CD4-positive, alpha-beta memory T cell (primary cell): Measurements from ENCODE around the gene ABCA2. TPM values are rescaled to one million over a fixed set of nuclear protein-coding genes. Genes with fewer than 3 reads are reported as not detected.

Experiments
- CTCF ChIA-PET: fragments of 350-600 bp; sonication (Branson Sonifier 250); formaldehyde crosslinking; loops from one replicate; lab custom pipeline; 2021; ENCODE audit warnings: inconsistent platforms; ENCODE audit not compliant: partially characterized antibody; lab: Charles Lee
- POLR2A ChIA-PET: fragments of 350-600 bp; sonication (Branson Sonifier 250); formaldehyde crosslinking; loops from one replicate; lab custom pipeline; 2021; ENCODE audit not compliant: partially characterized antibody; lab: Charles Lee
- DNase-seq, 5 donors: peaks; one replicate each; pipeline versions ENCODE4 v3.0.0 to v3.0.0-alpha.2; 2020 to 2022; ENCODE audit warnings: mixed read lengths in 1 of 5
- H3K27ac ChIP-seq: one replicate; pipeline ENCODE4 v1.7.0; 2013; ENCODE audit warnings: low read depth, low read length
- H3K27me3 ChIP-seq: 2 replicates; pipeline ENCODE4 v1.7.0; 2013; ENCODE audit warnings: mild to moderate bottlenecking, low read length, moderate library complexity; ENCODE audit not compliant: insufficient read depth
- H3K36me3 ChIP-seq: 2 replicates; pipeline ENCODE4 v1.7.0; 2013; ENCODE audit warnings: mild to moderate bottlenecking, low read length, moderate library complexity; ENCODE audit not compliant: insufficient read depth
- H3K4me1 ChIP-seq: 2 replicates; pipeline ENCODE4 v1.7.0; 2013; ENCODE audit warnings: mild to moderate bottlenecking, low read length, moderate library complexity; ENCODE audit not compliant: insufficient read depth
- H3K4me3 ChIP-seq, 2 donors: one replicate each; pipeline ENCODE4 v1.7.0; 2013; ENCODE audit warnings: low read length in 2 of 2, mild to moderate bottlenecking in 1 of 2
- H3K9me3 ChIP-seq, 2 donors: one replicate each; pipeline ENCODE4 v1.7.0; 2013; ENCODE audit warnings: low read length in 2 of 2, control low read depth in 1 of 2; ENCODE audit not compliant: control insufficient read depth in 1 of 2
- H3K27ac Mint-ChIP-seq, 7 donors: one replicate each; pipeline ENCODE4 v1.8.0; 2020 to 2021; ENCODE audit warnings: mixed read lengths in 7 of 7, mild to moderate bottlenecking in 6 of 7, inconsistent platforms in 3 of 7, moderate library complexity in 3 of 7
- H3K27me3 Mint-ChIP-seq, 2 donors: one replicate each; pipeline ENCODE4 v1.8.0; 2020 to 2021; ENCODE audit warnings: mixed read lengths in 2 of 2
- H3K36me3 Mint-ChIP-seq, 2 donors: one replicate each; pipeline ENCODE4 v1.8.0; 2020 to 2021; ENCODE audit warnings: mixed read lengths in 2 of 2, inconsistent platforms in 1 of 2, mild to moderate bottlenecking in 1 of 2
- H3K4me1 Mint-ChIP-seq, 4 donors: one replicate each; pipeline ENCODE4 v1.8.0; 2020 to 2021; ENCODE audit warnings: mixed read lengths in 4 of 4, mild to moderate bottlenecking in 1 of 4
- H3K4me3 Mint-ChIP-seq, 8 donors: one replicate each; pipeline ENCODE4 v1.8.0; 2020 to 2021; ENCODE audit warnings: mixed read lengths in 8 of 8, mild to moderate bottlenecking in 7 of 8, moderate library complexity in 6 of 8, inconsistent platforms in 3 of 8
- H3K9me3 Mint-ChIP-seq, 8 donors: one replicate each; pipeline ENCODE4 v1.8.0; 2020 to 2021; ENCODE audit warnings: mixed read lengths in 8 of 8, mild to moderate bottlenecking in 5 of 8, inconsistent platforms in 3 of 8, moderate library complexity in 1 of 8
- intact Hi-C: fragments of 100-400 bp; cut with micrococcal nuclease; formaldehyde crosslinking; loops from one replicate; pipeline ENCODE4 v1.15.1; 2023
- polyA plus RNA-seq, 2 donors: library from polyadenylated mRNA; unstranded; fragments of 300-500 nt; fragmentation: Illumina TruSeq; gene quantifications; one replicate each; pipeline ENCODE4 v1.2.3, GENCODE V29; 2021
- total RNA-seq, 2 experiments: library from RNA; stranded (reverse); gene quantifications; one replicate each; pipeline ENCODE4 v1.2.3, GENCODE V29; 2021

The ABCA2 gene
- total and polyA plus RNA-seq, 4 experiments from 2014 or later = 2.6 to 68.6 (median 37.3) TPM

- peak overlapping the region in 1 of 2 donors; percentile 72 for H3K4me3 ChIP-seq
- ChIA-PET CTCF (interaction anchor here (1.0 to 2.7 kb wide), 9 partner anchors 10 to 252 kb away, joined by 3 to 58 read pairs (median 6); partner anchors contain the start of gene FUT7), POLR2A (interaction anchor here (1.2 to 2.1 kb wide), 3 partner anchors 10 to 52 kb away, joined by 3 to 9 read pairs (median 5); partner anchors contain the start of gene ABCA2)
- H3K27me3 Mint-ChIP-seq = peaks cover 13 to 18% of the 10 kb centered on the region in 2 donors
- H3K9me3 ChIP-seq = no peaks in the 10 kb centered on the region
- peaks cover 31% of the 10 kb centered on the region for H3K27me3 ChIP-seq
- H3K27ac Mint-ChIP-seq = peak overlapping the region in 1 of 7 donors; percentile 44
- no peaks in the 10 kb centered on the region for H3K36me3 Mint-ChIP-seq
- no peak for DNase-seq
- peak overlapping the region; percentile 63 to 88 (median 82) for H3K4me3 Mint-ChIP-seq
- H3K9me3 Mint-ChIP-seq = peaks cover 0 to 4% (median 0%) of the 10 kb centered on the region in 8 donors
- intact Hi-C loops = loop anchor here (1.0 kb wide), 2 partner anchors 22 to 182 kb away; partner anchors contain the start of gene RNF224
- H3K27ac ChIP-seq = no peak overlapping the region
- H3K4me1 ChIP-seq = peaks cover 37% of the 10 kb centered on the region
- H3K36me3 ChIP-seq = no peaks in the 10 kb centered on the region
- H3K4me1 Mint-ChIP-seq = peaks cover 3 to 22% (median 9%) of the 10 kb centered on the region in 4 donors
Measured at GRCh38 chr9:137045294-137046087, 17.5 kb upstream of the ABCA2 start.

GRCh38 chr9:137044502-137045177 is 16.6 kb upstream of the ABCA2 start:
- peaks cover 36% of the 10 kb centered on the region for H3K4me1 ChIP-seq
- no peak for DNase-seq
- peak overlapping the region in 1 of 2 donors; percentile 51 for H3K4me3 ChIP-seq
- no peak overlapping the region for H3K27ac ChIP-seq
- peak overlapping the region; percentile 63 to 88 (median 82) for H3K4me3 Mint-ChIP-seq
- H3K9me3 ChIP-seq = no peaks in the 10 kb centered on the region
- no peaks in the 10 kb centered on the region for H3K36me3 ChIP-seq
- peak overlapping the region in 3 of 7 donors; percentile 44 to 84 (median 53) for H3K27ac Mint-ChIP-seq
- no peaks in the 10 kb centered on the region for H3K36me3 Mint-ChIP-seq
- intact Hi-C loops = no loop called here
- H3K27me3 Mint-ChIP-seq = peaks cover 10 to 14% of the 10 kb centered on the region in 2 donors
- no peaks in the 10 kb centered on the region for H3K9me3 Mint-ChIP-seq
- ChIA-PET CTCF (interaction anchor here (0.9 to 2.5 kb wide), 7 partner anchors 10 to 258 kb away, joined by 3 to 17 read pairs (median 5); partner anchors contain the start of gene MAN1B1), POLR2A (interaction anchor here (0.9 to 2.1 kb wide), 4 partner anchors 9 to 52 kb away, joined by 3 to 9 read pairs (median 4); partner anchors contain the start of genes ABCA2 and MAN1B1)
- H3K27me3 ChIP-seq = peaks cover 23% of the 10 kb centered on the region
- peaks cover 3 to 18% (median 8%) of the 10 kb centered on the region in 4 donors for H3K4me1 Mint-ChIP-seq

GRCh38 chr9:137044037-137044436 is 16.0 kb upstream of the ABCA2 start:
- H3K27ac ChIP-seq = no peak overlapping the region
- peaks cover 3 to 16% (median 7%) of the 10 kb centered on the region in 4 donors for H3K4me1 Mint-ChIP-seq
- H3K36me3 Mint-ChIP-seq = no peaks in the 10 kb centered on the region
- POLR2A ChIA-PET = interaction anchor here (0.9 to 2.1 kb wide), 3 partner anchors 9 to 51 kb away, joined by 3 to 9 read pairs (median 5); partner anchors contain the start of gene MAN1B1
- peaks cover 16% of the 10 kb centered on the region for H3K27me3 ChIP-seq
- DNase-seq = no peak
- intact Hi-C loops = no loop called here
- H3K27ac Mint-ChIP-seq = no peak overlapping the region
- peak overlapping the region in 6 of 8 donors; percentile 33 to 86 (median 74) for H3K4me3 Mint-ChIP-seq
- CTCF ChIA-PET = interaction anchor here (0.9 to 2.5 kb wide), 7 partner anchors 9 to 257 kb away, joined by 3 to 17 read pairs (median 5); partner anchors contain the start of gene MAN1B1
- peaks cover 33% of the 10 kb centered on the region for H3K4me1 ChIP-seq
- H3K27me3 Mint-ChIP-seq = peaks cover 7 to 12% of the 10 kb centered on the region in 2 donors
- no peaks in the 10 kb centered on the region for H3K9me3 Mint-ChIP-seq
- no peaks in the 10 kb centered on the region for H3K9me3 ChIP-seq
- H3K4me3 ChIP-seq = peak overlapping the region in 1 of 2 donors; percentile 32
- no peaks in the 10 kb centered on the region for H3K36me3 ChIP-seq

- intact Hi-C loops = no loop called here
- H3K27me3 Mint-ChIP-seq = peaks cover 6 to 11% of the 10 kb centered on the region in 2 donors
- no peak for DNase-seq
- POLR2A ChIA-PET = interaction anchor here (2.1 kb wide), 1 partner anchor 8 kb away, joined by 9 read pairs; no protein-coding TSS in a partner anchor
- no peak overlapping the region for H3K4me3 ChIP-seq
- H3K27me3 ChIP-seq = peaks cover 15% of the 10 kb centered on the region
- no peaks in the 10 kb centered on the region for H3K9me3 ChIP-seq
- H3K27ac ChIP-seq = no peak overlapping the region
- no peaks in the 10 kb centered on the region for H3K36me3 ChIP-seq
- no peak overlapping the region for H3K27ac Mint-ChIP-seq
- H3K9me3 Mint-ChIP-seq = no peaks in the 10 kb centered on the region
- CTCF ChIA-PET = interaction anchor here (1.3 to 2.5 kb wide), 3 partner anchors 8 to 17 kb away, joined by 5 to 17 read pairs (median 6); no protein-coding TSS in a partner anchor
- H3K4me1 Mint-ChIP-seq = peaks cover 3 to 16% (median 7%) of the 10 kb centered on the region in 4 donors
- H3K4me3 Mint-ChIP-seq = no peak overlapping the region
- no peaks in the 10 kb centered on the region for H3K36me3 Mint-ChIP-seq
- H3K4me1 ChIP-seq = peaks cover 33% of the 10 kb centered on the region
Measured at GRCh38 chr9:137042751-137043727, 15.0 kb upstream of the ABCA2 start.

GRCh38 chr9:137041124-137041523 is 13.1 kb upstream of the ABCA2 start:
- Mint-ChIP-seq H3K9me3 (no peaks in the 10 kb centered on the region), H3K36me3 (no peaks in the 10 kb centered on the region), H3K27me3 (peaks cover 2 to 3% of the 10 kb centered on the region in 2 donors), H3K4me1 (peaks cover 3 to 9% (median 7%) of the 10 kb centered on the region in 4 donors), H3K4me3 (no peak overlapping the region), H3K27ac (no peak overlapping the region)
- POLR2A ChIA-PET = no interaction called here
- H3K9me3 ChIP-seq = no peaks in the 10 kb centered on the region
- no peak overlapping the region for H3K4me3 ChIP-seq
- CTCF ChIA-PET = no interaction called here
- no peak overlapping the region for H3K27ac ChIP-seq
- DNase-seq = no peak
- peaks cover 25% of the 10 kb centered on the region for H3K4me1 ChIP-seq
- no peaks in the 10 kb centered on the region for H3K27me3 ChIP-seq
- intact Hi-C loops = no loop called here
- no peaks in the 10 kb centered on the region for H3K36me3 ChIP-seq

- intact Hi-C loops = no loop called here
- H3K4me3 ChIP-seq = no peak overlapping the region
- no peaks in the 10 kb centered on the region for H3K27me3 ChIP-seq
- Mint-ChIP-seq H3K9me3 (no peaks in the 10 kb centered on the region), H3K4me3 (no peak overlapping the region), H3K4me1 (peaks cover 3 to 9% (median 7%) of the 10 kb centered on the region in 4 donors), H3K27me3 (peaks cover 2 to 3% of the 10 kb centered on the region in 2 donors), H3K27ac (no peak overlapping the region), H3K36me3 (no peaks in the 10 kb centered on the region)
- ChIA-PET POLR2A (no interaction called here), CTCF (interaction anchor here (1.1 kb wide), 1 partner anchor 11 kb away, joined by 5 read pairs; no protein-coding TSS in a partner anchor)
- DNase-seq = no peak
- no peaks in the 10 kb centered on the region for H3K36me3 ChIP-seq
- no peaks in the 10 kb centered on the region for H3K9me3 ChIP-seq
- no peak overlapping the region for H3K27ac ChIP-seq
- H3K4me1 ChIP-seq = peaks cover 23% of the 10 kb centered on the region
Measured at GRCh38 chr9:137040568-137040967, 12.5 kb upstream of the ABCA2 start.
